NCI-H1105 treated with DMSO at 0.1 percent for 48 hours (cell line): ENCODE measurements around the gene CCDC33.
"Not testable (repeated sequence)": the region's sequence is repeated elsewhere in the genome, so short reads cannot be mapped to it uniquely, and the experiment has no call there.

Source experiments
- DNase-seq: peaks from one replicate; lab custom pipeline; 2025; lab: John Stamatoyannopoulos, UW

CCDC33 gene

DNA sequence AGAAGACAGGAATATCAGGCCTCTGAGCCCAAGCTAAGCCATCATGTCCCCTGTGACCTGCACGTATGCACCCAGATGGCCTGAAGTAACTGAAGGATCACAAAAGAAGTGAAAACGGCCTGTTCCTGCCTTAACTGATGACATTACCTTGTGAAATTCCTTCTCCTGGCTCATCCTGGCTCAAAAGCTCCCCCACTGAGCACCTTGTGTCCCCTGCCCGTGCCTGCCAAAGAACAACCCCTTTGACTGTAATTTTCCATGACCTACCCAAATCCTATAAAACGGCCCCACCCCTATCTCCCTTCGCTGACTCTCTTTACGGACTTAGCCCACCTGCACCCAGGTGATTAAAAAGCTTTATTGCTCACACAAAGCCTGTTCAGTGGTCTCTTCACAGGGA is 123.2 kb downstream of the CCDC33 start:
- DNase-seq: not testable (repeated sequence)

DNA sequence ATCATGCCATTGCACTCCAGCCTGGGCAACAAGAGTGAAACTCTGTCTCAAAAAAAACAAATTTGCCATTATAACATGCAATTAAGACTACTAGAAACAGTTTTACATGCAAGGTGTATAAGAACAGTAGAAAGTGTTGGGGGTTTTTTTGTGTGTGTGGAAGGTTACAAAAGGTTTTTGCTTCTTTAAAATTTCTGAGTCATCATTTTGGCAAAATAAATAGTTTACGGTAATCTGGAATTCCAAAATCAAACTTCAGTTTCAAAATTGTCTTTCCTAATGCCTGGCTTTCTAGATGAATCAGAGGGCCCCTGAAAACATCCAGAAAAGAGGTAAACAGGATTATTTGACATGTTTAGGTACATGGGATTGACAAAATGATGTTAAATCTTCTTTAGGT is 124.7 kb downstream of the CCDC33 start:
- DNase-seq: not testable (repeated sequence)

DNA sequence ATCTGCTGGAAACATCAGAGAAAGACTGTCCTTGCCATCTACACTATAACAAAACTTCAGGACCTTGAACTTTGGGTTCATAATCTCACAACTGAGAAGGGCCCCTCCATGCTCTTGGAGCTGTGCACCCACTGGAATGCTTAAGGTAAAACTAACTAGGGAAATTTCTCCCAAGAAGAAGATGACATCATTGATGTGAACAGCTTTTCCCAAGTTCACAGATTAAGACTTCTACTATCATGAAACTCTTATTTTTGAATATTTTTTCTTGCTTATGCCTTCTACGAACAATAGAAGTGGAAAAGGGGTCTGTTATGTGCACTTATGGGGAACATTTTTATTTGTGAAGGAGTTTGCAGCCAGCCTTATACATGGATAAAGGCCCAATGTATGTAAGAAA is 126.4 kb downstream of the CCDC33 start:
- DNase-seq: no peak

DNA sequence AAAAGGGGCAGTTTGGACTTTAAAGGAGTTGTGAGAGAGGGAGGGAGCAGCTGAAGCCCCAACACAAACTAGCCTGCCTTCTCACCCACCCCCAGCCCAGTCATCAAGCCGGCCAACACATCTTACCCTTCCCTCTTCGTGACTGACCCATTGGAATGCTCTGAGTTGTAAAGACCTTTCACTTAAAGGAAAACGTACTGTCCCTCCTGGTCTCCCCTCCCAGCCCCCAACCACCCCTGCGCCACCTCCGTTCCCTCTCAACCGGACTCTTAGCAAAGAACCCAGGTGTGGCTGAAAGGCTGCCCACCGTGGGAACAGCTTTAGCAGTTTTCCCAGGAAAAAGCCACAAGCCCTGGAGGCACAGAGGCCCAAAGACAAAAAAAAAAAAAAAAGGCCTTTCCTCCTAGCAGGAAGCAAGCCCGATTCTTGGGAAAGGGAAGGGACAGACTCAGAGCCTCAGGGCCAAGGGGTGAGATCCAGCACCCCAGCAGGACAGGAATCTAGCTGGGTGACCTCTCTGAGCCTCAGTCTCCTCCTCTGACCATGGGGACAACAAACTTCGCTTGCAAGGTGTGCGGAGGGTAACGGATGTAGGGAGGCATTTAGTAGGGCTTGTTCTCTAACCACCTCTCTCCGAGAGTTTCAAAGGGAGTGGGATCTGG is 128.9 kb downstream of the CCDC33 start:
- no peak for DNase-seq

DNA sequence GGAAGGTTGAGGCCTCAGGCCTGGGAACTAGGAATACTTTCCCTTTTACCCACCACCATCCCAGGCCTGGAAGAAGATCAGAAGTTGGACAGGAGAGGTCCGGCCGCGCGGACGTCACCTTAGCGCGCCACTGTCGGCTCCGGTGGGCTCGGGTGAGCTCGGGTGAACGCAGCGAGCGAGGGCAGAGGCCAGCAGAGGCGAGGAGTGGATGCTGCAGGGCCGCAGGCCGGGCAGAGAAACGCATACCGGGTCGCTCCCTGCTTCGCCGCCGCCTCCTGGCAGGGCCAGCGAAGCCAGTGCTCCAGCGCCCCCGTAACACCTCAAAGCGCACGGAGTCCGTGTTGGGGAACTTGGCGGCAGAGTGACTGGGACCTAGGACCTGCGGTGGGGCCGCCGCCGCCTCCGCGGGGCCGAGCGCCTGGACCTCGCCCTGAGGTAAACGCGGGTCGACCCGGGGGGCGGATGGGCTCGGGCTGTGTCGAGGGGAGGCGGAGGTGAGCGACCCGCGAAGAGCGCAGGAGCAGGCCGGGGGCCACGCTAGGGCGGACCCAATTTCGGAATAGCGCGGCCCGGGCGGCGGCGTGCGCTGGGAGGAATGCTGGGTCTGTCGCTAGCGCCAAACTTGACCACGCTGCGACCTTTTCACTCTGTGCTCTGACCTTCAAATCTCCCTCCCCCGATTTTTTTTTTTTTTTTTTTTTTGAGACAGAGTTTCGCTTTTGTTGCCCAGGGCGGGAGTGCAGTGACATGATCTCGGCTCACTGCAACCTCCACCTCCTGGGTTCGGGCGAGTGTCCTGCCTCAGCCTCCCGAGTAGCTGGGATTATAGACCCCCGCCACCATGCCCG is 129.7 kb downstream of the CCDC33 start:
- DNase-seq: no peak

DNA sequence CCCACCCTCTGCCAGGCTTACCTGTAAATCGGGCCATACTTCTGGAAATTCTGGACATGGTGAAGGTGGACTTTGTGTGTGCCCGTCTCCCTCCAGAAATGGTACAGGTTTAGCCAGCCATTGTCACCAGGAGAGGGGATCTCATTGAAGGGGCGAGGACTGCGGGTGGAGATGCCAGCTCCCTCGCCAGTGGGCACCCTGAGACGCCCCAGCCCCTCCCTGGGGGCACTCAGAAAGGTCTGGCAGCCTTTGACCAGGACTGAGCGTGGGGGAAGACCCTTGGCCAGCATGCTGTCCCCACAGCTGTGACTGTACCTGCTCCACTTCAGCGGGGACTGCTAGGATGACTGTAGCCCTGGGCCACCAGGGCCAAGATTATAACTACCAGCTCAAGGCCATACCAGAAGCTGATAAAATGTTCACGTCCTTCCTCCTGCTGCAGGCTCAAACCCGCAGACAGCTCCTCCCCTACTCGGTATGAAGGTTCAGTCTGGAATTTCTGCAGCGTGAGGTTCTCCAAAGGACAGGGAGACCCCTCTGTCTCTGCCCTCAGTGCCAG is 131.2 kb downstream of the CCDC33 start, which contains the start of gene CYP11A1:
TSS of gene CYP11A1 (minus strand) at position 351 of the 559 bp plus-strand sequence. CDS start at position 290, 61 bp downstream.
- DNase-seq: no peak

DNA sequence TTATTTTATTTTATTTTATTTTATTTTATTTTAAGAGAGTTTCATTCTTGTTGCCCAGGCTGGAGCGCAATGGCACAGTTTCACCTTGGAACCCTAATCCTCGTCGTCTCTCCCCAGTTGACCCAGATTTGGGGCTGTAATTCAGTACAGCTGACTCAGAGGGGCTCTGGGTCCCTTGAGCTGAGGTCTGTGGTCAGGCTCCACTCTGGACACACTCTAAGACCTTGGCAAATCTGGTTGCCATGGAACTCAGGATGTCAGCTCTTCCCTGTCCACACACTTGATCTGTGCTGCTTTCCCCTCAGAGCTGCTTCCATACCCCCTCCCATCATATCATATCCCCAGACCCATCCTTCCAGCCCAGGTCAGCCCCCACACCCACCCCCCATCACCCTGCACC is 132.0 kb downstream of the CCDC33 start:
- DNase-seq: no peak

DNA sequence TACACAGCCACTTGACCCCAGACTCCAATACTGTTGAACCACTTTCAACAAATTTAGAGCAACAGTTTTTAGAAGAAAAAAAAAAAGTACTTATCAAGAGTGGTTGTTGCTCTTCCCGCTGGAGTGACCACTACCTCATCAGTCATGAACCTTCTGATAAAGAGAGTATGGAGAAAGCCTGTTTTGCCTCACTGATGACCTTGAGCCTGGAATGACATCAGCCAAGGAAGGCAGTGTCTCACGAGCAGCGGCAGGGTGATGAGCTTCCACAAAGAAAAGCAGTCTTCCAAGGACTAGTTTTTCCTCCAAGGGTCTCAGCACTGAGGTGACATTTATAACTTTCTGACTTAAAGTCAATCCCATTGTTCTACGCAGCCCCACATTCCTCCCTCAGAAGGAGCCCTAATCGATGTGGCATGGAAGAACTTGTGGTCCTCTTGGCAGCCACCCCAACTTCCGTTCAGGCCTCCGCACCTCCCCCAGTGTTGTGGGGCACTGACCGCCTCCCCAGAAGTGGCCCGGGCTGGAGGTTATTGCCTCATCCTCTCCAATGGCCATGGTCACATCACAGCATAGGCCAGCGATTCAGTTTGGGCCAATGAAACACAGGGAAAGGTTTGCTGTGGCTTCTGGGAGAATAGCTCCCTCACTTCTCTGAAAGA is 133.1 kb downstream of the CCDC33 start:
- DNase-seq: no peak

DNA sequence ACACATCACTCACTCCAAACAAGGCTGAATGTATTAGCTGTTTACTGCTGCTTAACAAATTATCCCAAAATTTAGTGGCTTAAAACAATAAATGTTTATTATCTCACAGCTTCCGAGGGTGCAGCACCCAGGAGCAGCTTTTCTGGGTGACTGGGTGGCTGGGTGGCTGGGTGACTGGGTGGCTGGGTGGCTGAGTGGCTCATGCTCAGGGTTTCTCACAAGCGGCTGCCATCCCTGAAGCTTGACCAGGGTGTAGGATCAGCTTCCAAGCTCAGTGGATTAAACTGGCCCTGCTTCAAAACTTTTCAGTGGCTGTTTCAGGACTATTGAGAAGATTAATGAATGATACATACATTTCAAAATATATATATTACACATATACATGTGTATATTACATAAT is 133.6 kb downstream of the CCDC33 start:
- no peak for DNase-seq

DNA sequence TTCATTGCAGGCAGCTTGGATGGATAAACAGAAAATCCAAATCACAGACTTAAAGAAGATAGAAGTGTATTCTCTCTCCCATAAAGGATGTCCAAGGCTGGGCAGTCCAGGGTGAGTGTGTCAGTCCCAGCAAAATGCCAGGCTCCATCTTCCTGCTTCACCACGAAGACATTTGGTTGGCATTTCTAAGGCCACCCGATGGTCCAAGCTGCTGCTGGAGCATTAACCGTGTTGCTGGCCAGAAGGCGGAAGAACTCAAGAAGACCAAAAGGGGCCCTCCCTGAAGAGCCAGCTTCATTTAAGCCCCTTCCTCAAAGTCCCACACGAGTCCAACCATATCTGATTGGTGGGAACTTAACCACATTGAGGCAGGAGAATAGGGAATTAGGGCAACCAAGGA is 134.3 kb downstream of the CCDC33 start:
- DNase-seq: no peak

DNA sequence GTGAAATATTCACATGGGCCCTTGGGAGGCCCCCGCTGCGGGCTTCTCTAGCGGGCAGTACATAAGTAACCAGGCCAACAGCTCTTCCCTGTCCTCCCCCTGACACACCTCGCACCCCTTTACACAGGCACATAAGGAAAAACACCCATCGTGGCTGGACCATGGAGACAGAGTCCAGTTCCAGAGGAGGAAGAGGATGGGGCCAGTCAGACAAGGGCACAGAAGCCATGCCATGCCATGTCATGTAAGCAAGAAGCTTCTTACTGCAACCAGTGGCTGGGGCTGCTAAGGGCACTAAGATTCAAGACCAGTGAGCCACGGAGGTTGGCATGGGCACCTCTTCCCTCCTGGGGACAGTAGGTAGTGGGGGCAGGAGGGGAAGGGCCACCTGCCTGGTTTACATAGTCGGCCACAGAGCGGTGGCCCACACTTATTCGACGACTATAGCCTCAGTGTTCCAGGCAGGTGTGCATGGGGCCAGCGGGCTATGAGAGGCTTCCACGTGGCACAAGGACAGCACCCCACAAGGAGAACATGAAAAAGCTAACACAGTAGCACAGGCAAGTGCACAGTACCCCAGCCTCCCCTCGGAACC is 137.0 kb downstream of the CCDC33 start:
- no peak for DNase-seq

DNA sequence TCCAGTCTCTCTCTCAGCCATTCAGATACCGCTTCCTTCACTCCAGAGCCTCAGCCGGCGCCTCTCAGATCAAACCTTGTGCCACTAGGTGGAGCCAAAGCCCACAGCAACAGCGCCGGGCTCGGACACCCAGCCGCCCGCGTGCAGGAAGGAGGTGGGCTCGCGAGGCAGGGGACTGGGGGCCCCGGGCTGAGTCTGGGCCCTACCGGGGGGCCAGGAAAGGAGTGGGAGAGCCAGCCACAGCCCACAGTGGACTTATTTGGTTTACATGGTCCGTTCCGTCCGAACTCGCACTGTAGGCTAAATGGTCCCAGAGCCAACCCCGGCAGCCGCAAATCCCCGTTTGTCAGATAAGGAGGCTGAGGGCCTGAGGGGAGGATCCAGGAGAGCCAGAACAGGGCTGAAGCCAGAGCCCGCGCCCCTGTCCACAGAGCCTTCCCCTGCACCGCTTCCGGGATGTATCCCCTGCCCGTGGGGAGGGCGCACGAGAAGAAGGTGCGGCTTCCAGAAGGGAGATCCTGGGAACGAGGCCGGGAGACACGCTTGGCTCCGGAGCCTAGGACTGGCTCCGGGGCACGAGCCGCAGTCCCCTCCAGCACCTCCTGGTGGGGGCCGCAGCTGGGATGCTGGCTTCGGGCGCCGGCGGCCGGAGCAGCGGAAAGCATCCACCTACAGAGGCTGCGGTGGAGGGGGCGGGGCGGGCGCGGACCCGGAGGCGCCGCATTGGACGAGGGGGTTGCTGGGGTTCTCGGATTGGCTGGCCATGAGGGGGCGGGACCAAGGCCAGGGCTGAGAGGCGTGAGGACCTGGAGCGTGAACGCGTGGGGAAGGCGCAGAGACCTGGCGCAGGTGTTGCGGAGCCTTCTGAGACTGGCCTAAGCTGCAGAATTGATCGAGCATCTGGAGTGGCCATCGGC is 137.9 kb downstream of the CCDC33 start:
- peak; percentile 74 for DNase-seq

DNA sequence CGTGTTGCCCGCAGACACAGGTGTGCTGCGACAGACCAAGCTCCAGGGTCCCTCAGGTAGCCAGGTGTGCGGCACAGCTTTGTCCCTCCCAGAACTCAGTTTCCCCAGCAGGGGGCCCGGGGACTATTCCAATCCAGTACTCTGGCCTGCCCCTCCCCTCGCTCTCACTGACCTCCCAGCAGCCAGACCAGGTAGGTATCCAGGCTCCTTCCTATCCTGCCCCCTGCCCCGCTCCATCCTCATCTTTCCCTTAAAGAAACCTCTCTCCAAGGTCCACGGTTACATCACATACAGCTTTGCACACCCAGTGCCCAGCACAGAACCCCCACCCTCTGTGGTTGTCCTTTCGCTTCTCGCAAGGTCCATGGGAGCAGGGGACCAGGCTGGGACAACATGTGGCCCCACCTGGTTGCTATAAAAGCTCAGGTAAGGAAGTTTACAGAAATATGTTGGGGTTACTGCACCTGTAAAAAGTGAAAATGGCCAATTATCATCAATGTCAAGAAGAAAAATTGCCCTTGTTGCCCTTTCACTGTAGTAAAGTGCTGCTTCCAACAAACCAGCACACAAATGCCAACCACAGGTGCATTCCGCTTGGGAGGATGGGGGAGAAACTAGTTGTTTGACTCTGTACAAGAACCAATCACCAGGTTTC is 138.6 kb downstream of the CCDC33 start:
- no peak for DNase-seq

DNA sequence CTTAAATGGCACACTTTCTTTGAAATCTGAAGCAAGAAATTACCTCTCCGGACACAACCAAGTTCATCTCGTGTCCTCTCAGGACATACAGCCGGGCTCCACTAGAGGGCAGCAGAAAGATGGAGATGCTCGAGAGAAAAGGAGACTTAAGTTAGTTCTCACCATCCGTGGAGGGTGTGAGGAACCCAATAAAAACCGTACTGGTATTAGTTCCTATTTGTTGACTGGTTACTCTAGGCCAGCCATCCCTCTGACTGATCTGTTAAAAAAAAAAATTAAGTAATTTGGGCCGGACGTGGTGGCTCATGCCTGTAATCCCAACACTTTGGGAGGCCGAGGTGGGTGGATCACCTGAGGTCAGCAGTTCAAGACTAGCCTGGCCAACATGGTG is 139.2 kb downstream of the CCDC33 start:
- DNase-seq: peak; percentile 52

DNA sequence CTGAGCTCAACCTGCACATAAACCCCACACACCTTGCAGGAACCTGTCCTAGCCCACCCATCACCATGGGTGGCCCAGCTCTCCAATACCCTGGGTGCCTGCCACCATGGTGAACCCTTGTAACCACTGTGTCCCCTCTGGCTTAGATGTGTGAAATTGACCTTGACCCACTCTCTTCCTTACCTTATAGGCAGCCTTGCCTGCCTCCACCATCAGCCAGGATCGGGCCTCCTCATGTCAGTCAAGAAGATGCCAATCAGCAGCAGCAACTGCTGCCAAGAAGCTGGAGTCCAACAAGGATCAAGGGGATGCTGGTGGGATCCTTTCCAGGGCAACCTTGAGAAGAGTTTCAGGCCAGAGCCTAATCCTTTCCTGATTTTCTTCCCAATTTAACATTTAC is 140.1 kb downstream of the CCDC33 start:
- no peak for DNase-seq

DNA sequence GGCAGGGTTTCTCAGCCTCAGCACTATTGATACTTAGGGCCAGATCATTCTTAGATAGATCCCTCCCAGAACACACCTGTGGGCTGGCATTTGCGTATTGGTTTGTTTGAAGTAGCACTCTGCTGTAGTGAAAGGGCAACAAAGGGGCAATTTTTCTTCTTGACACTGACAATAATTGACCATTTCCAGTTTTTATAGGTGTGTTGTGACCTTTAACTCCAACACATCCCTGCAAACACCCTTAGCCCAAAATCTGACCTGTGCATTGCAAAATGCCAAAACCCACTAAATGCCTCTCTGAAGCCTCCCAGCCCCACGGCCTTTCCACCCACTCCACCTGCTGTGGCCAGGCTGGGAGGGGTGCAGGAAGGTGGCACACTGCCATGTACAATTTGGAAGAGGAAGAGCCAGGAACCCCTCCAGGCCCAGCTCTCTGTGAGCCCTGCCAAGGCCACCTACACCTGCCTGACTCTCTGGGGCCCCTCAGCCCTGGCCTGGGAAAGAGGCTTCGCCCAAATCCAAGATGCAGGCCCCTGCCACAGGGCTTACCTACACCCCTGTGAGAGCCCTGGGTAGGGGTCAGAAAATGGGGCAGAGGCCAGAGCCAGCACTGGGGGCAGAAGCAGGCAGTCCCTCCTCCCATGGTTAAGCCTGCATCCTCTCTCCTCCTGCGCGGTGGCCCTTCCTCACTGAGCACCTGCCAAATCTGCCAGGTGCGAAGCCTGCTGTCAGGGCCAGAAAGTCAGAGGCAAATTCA is 140.9 kb downstream of the CCDC33 start:
- peak; percentile 2 for DNase-seq

DNA sequence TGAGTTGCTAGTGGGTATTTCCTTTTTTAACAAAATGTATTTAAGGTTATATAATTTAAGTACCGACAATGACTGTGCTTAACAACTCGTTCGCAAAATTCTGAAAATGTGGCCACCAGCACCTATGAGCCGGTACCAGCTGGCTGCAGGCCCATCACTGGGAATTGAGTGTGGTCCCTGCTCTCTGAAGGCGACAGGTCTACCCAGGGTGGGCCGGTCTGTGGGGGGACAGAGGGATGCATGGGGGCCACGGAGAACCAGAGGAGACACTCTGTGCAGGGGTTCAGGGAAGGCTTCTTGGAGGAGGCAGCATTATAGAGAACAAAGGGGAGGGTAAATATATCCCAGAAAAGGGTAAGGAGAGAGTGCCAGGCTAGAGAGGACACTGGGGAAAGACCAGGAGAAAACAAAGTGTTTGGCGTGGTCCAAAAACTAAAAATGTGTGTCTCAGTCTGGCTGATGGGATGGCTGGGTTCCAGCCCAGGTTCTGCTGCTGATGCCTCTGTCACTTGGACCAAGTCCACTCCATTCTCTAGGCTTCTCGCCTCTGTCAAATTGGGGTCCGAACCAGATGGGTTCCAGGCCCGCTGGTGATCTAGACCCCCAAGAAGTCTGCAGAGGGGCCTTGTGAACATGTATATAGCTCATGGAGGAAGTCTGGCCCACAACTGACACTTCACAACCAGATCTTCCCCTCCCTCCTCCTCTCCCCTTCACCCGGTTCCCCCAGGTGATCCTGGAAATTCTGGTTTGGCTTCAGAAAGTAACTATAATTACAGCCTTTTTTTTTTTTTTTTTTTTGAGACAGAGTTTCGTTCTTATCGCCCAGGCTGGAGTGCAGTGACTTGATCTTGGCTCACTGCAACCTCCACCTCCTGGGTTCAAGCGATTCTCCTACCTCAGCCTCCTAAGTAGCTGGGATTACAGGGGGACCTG is 142.0 kb downstream of the CCDC33 start:
- no peak for DNase-seq

DNA sequence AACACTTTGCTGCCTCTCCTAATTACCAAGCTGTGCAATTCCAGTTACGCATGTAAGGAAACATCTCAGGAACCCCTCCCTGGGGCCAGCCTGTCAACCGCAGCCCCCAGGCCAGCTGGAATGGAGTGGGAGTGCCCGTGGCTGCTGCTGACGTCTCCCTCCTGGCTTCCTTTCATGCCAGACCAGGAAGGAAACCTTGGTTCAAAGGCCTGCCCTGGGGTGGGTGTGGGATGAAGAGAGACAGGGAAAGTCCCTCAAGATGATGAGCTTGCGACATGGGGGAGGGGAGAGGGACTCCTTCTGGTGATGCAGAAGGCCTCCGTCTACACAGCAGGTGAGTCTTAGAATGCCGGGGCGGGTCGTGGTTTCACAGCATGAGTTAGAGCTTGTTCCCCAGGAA is 142.7 kb downstream of the CCDC33 start:
- DNase-seq: no peak
